Heart left ventricle (tissue), 16 donors: ENCODE results near the gene CELSR1. TPM values are rescaled to one million over a fixed set of nuclear protein-coding genes. Genes with fewer than 3 reads are reported as not detected.

Source experiments
- ATAC-seq, 4 donors: fragments of 200-7000 bp; cut with Tn5 transposase; one replicate each; pipeline ENCODE4 v1.9.1; 2020 to 2022; ENCODE audit warnings: moderate library complexity in 4 of 4, mild to moderate bottlenecking in 3 of 4, moderate number of reproducible peaks in 1 of 4
- DNase-seq, 5 donors: peaks; one replicate each; pipeline ENCODE4 v3.0.0-alpha.2; 2020
- H3K27ac ChIP-seq, 12 donors: fragments of 200-600 bp; sonication (generic) in 4 of 12; one replicate each; pipeline versions ENCODE4 v1.5.0 to v1.8.0; 2016 to 2022; ENCODE audit warnings: mild to moderate bottlenecking in 2 of 12
- H3K27me3 ChIP-seq, 9 donors: fragments of 200-600 bp; sonication (generic) in 2 of 9; one replicate each; pipeline versions ENCODE4 v1.5.1 to v1.8.0; 2016 to 2022; ENCODE audit warnings: mild to moderate bottlenecking in 3 of 9
- H3K36me3 ChIP-seq, 9 donors: fragments of 200-600 bp; sonication (generic) in 2 of 9; one replicate each; pipeline versions ENCODE4 v1.5.0 to v1.8.0; 2018 to 2022; ENCODE audit warnings: mild to moderate bottlenecking in 2 of 9
- H3K4me1 ChIP-seq, 12 donors: fragments of 200-600 bp; sonication (generic) in 4 of 12; one replicate each; pipeline versions ENCODE4 v1.5.0 to v1.8.0; 2016 to 2022; ENCODE audit warnings: mild to moderate bottlenecking in 3 of 12
- H3K4me3 ChIP-seq, 12 donors: fragments of 200-600 bp; sonication (generic) in 4 of 12; one replicate each; pipeline versions ENCODE4 v1.5.0 to v1.8.0; 2017 to 2022; ENCODE audit warnings: mild to moderate bottlenecking in 9 of 12, moderate library complexity in 4 of 12
- H3K9me3 ChIP-seq, 12 donors: fragments of 200-600 bp; sonication (generic) in 4 of 12; one replicate each; pipeline versions ENCODE4 v1.5.0 to v1.8.0; 2016 to 2022; ENCODE audit warnings: mild to moderate bottlenecking in 1 of 12
- POLR2A ChIP-seq, 2 donors: fragments of 450-650 bp; IDR thresholded peaks; one replicate each; pipeline ENCODE4 v1.6.1; 2017; ENCODE audit warnings: antibody characterized with exemption in 2 of 2, mild to moderate bottlenecking in 2 of 2, moderate library complexity in 2 of 2
- WGBS, 4 donors: extraction: QIAGEN DNeasy Blood & Tissue Kit in 2 of 4; methylation state at CpG; one replicate each; pipeline versions ENCODE4 v1.1.5 to v1.1.7; 2013 to 2018; 5-methylcytosine and 5-hydroxymethylcytosine counted together
- intact Hi-C, 10 donors: fragments of 100-400 bp; cut with DNase I; formaldehyde crosslinking; loops; one replicate each; pipeline versions ENCODE4 v1.11.1 to v1.14.2; 2022
- polyA plus RNA-seq, 2 donors: library from polyadenylated mRNA; stranded (reverse); fragments of 200-250 nt; gene quantifications; one replicate each; pipeline ENCODE4 v1.2.3, GENCODE V29; 2013
- total RNA-seq, 9 donors: library from RNA; depleted of rRNA in 2 of 9; stranded (reverse); fragments of >200 nt in 2 of 9; fragmentation: NEBNext Ultra II Directional in 3 of 9; extraction: Animal tissue kit (Norgen Biotek cat#: 25700) in 3 of 9; gene quantifications; one replicate each; pipeline versions ENCODE4 v1.1.0 to v1.2.4, GENCODE V29; 2016 to 2023
- TF ChIP-seq, protein P1 (sequence below), 12 donors: fragments of 200-600 bp; sonication (generic) in 4 of 12; IDR thresholded peaks; one replicate each; pipeline versions ENCODE4 v1.5.0 to v1.8.0; 2018 to 2022; ENCODE audit warnings: antibody characterized with exemption in 12 of 12, mild to moderate bottlenecking in 5 of 12
- donor health status: ischemic (EF 13 %, LVEDD 7.1; RV severe dilation, severe dysfunction).
- donor health status: healthy with polysubstance abuse.
- donor health status: DM: no; HTN: yes; CAD: no.
- donor health status: DM: no; HTN: no; CAD: no.
- donor health status: ischemic (EF 25% LVEDD 6.9; RV normal size, moderate dysfunction).
- donor health status: ischemic (EF 25% LVEDD 5.7; RV mildly dilated, moderate dysfunction).
- donor health status: healthy.
- donor health status: DM: yes; HTN: yes; CAD: no.
- donor health status: ischemic (EF 35%, LVEDD 5.7; RV mildly dilated, moderate dysfunction).
- donor health status: nonischemic (EF 11% LVEDD 7.7; RV severe dilation, severe dysfunction).
- donor health status: DM: yes; HTN: yes; CAD: no.
- donor health status: PGD.
- donor health status: ischemic (EF 29% LVEDD 5.4; RV normal size, mild dysfunction).
- donor health status: nonischemic (EF 23%, LVEDD 6.1; RV moderate dilation, normal function).

CELSR1 gene
- total and polyA plus RNA-seq, 11 donors, result 5.9 to 15.8 (median 11.9) TPM

DNA sequence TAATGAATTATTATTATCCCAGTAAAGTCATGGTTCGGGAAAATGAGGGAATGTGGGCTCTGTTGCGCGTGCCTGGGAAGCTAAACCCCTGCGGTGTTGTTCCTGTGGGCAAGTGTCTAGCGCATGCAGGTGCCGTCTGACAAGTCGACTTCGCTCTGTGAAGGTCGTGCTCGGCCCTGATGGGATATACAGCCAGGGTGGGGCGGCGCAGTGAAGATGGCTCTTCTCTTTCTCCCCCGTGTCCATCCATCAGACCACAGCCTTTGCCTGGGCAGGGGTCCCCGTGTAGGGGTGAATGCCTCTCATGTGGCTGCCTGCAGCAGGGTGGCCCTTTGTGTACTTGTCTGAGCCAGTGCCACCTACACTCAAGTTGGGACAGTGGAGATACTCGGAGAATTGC, 214.7 kb downstream of the CELSR1 start:
- Histone ChIP-seq H3K4me1 (no peaks in the 10 kb centered on the region), H3K27ac (no peak overlapping the region), H3K27me3 (no peaks in the 10 kb centered on the region), H3K9me3 (no peaks in the 10 kb centered on the region), H3K36me3 (peaks cover 0 to 6% (median 0%) of the 10 kb centered on the region in 9 donors), H3K4me3 (no peak overlapping the region)
- no peak for ATAC-seq
- TF ChIP-seq, protein P1, sequence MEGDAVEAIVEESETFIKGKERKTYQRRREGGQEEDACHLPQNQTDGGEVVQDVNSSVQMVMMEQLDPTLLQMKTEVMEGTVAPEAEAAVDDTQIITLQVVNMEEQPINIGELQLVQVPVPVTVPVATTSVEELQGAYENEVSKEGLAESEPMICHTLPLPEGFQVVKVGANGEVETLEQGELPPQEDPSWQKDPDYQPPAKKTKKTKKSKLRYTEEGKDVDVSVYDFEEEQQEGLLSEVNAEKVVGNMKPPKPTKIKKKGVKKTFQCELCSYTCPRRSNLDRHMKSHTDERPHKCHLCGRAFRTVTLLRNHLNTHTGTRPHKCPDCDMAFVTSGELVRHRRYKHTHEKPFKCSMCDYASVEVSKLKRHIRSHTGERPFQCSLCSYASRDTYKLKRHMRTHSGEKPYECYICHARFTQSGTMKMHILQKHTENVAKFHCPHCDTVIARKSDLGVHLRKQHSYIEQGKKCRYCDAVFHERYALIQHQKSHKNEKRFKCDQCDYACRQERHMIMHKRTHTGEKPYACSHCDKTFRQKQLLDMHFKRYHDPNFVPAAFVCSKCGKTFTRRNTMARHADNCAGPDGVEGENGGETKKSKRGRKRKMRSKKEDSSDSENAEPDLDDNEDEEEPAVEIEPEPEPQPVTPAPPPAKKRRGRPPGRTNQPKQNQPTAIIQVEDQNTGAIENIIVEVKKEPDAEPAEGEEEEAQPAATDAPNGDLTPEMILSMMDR (IDR thresholded peaks at IDR 0.05), result no peak
- TF ChIP-seq POLR2A (IDR thresholded peaks at IDR 0.05), result no peak
- intact Hi-C loops, result no loop called here
- 94 to 99% (median 96%) methylated on average over 14 to 15 of the region's 15 CpGs for WGBS, 4 donors
- DNase-seq, result peak in 1 of 5 donors; percentile 37

DNA sequence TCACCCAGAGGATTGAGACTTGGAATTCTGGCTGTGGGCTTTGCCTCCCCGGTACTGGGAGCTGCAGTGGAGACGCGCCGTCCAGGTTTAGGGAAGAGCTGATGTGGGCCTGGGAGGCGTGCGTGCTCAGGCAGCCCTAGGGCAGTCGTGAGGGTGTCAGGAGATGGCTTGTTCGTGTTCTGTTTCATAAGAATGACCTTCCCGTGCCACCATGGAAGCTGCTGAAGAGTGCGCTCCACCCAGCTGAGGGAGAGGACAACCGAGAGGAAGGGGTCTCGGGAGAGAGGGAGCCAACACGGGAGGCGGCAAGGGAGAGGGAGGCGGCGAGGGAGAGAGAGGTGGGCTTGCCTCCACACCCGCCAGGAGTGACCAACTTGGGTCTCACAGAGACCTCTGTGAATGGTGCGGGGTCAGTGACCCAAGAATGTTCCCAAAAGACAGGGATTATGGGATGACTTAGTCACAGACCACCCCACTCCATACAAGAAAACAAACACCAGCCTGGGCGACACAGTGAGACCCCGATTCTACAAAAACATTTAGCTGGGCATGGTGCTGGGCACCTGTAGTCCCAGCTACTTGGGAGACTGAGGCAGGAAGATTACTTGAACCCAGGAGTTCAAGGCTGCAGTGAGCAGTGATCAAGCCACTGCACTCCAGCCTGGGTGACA, 216.6 kb downstream of the CELSR1 start:
- 95 to 98% (median 97%) methylated on average over 20 of the region's 20 CpGs for WGBS, 4 donors
- TF ChIP-seq, protein P1 (IDR thresholded peaks at IDR 0.05), result no peak
- TF ChIP-seq POLR2A (IDR thresholded peaks at IDR 0.05), result no peak
- DNase-seq (peak in 1 of 5 donors; percentile 12), ATAC-seq (no peak)
- H3K4me1 ChIP-seq, result no peaks in the 10 kb centered on the region
- H3K27me3 ChIP-seq, result no peaks in the 10 kb centered on the region
- no peaks in the 10 kb centered on the region for H3K9me3 ChIP-seq
- H3K4me3 ChIP-seq, result no peak overlapping the region
- intact Hi-C loops, result no loop called here
- H3K27ac ChIP-seq, result no peak overlapping the region
- peaks cover 0 to 10% (median 0%) of the 10 kb centered on the region in 9 donors for H3K36me3 ChIP-seq

DNA sequence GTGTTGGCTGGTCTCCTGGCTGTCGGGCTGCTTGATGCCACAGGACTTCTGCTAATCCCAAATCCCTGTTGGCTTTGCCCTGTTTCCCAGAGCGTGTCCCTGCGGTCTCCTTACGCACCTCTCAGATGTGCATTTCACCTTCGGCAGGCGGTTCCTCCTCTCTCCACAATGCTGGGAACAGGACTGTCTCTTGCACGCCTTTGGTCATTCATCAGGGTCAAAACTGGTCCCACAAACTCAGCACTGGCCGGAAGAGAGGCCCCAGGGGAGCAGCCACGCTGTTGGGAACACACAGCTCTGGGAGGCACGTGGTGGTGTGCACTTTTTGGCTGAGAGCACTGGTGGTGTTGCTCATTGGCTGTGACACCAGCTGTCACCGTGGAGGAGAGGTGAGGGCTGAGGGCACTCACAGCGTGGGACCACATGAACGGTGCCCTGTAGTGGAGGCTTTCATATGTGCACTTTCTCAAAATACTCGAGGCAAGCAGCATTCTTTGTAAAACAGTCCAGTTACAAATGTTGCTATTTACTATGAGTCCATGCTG, 217.2 kb downstream of the CELSR1 start:
- WGBS, 4 donors, result 91 to 95% (median 93%) methylated on average over 13 to 14 of the region's 14 CpGs
- peaks cover 0 to 10% (median 0%) of the 10 kb centered on the region in 9 donors for H3K36me3 ChIP-seq
- ATAC-seq, result no peak
- DNase-seq, result peak in 1 of 5 donors; percentile 33
- TF ChIP-seq, protein P1 (IDR thresholded peaks at IDR 0.05), result no peak
- no peak for TF ChIP-seq POLR2A (IDR thresholded peaks at IDR 0.05)
- intact Hi-C loops, result no loop called here
- no peaks in the 10 kb centered on the region for H3K9me3 ChIP-seq
- H3K4me3 ChIP-seq, result no peak overlapping the region
- no peaks in the 10 kb centered on the region for H3K27me3 ChIP-seq
- H3K4me1 ChIP-seq, result no peaks in the 10 kb centered on the region
- no peak overlapping the region for H3K27ac ChIP-seq

DNA sequence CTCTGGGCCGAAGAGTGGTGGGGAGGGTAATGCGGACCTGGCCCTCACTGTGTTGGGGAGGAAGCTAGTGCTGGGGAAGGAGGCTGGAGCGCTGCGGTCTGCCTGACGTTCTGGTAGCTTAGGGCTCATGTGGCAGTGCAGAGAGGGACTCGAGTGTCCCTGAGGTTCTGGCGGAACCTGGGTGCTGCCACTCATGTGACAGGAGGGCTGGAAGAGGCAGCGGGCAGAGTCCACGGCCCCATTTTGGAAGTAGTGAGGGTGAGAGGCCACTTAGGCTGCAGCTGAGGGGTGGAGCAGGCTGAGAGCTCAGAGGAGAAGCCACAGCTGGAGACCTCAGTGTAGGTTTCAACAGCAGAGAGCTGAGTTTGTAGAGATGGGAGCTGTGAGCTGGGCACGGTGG, 218.1 kb downstream of the CELSR1 start:
- no peak overlapping the region for H3K4me3 ChIP-seq
- ATAC-seq (no peak), DNase-seq (peak in 1 of 5 donors; percentile 27)
- TF ChIP-seq, protein P1 (IDR thresholded peaks at IDR 0.05), result no peak
- no peak for TF ChIP-seq POLR2A (IDR thresholded peaks at IDR 0.05)
- peaks cover 0 to 10% (median 0%) of the 10 kb centered on the region in 9 donors for H3K36me3 ChIP-seq
- no peak overlapping the region for H3K27ac ChIP-seq
- intact Hi-C loops, result loop anchor here in 5 of 10 donors (5.0 to 10.0 kb wide), 2 partner anchors 325 to 327 kb away; no protein-coding TSS in a partner anchor
- 90 to 98% (median 95%) methylated on average over 10 of the region's 10 CpGs for WGBS, 4 donors
- H3K4me1 ChIP-seq, result peaks cover 0 to 2% (median 0%) of the 10 kb centered on the region in 12 donors
- no peaks in the 10 kb centered on the region for H3K27me3 ChIP-seq
- no peaks in the 10 kb centered on the region for H3K9me3 ChIP-seq
